ENCODE data around the gene CENPP. TPM values are rescaled to one million over a fixed set of nuclear protein-coding genes. Genes with fewer than 3 reads are reported as not detected.

Gene CENPP
- total RNA-seq, 1 donor: 5.4 TPM

DNA sequence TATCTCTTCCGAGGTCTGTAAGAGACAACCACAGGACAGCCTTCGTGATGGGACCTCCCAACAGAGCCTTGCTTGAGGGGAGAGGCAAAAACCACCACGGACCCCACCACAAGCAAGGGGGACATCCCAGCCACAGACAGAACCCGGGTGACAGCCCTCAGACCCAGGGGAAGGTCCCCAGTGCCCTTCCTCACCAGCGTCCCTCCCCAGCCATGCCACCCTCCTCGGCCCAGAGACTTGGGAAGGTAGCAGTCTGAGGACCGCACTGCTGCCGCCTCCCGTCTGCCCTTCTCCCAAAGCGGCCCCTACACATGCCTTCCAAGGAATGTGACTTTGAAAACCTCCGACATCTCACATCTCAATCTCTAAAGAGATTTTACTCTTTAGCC is 330.8 kb downstream of the CENPP start:
- TF ChIP-seq, protein P1, sequence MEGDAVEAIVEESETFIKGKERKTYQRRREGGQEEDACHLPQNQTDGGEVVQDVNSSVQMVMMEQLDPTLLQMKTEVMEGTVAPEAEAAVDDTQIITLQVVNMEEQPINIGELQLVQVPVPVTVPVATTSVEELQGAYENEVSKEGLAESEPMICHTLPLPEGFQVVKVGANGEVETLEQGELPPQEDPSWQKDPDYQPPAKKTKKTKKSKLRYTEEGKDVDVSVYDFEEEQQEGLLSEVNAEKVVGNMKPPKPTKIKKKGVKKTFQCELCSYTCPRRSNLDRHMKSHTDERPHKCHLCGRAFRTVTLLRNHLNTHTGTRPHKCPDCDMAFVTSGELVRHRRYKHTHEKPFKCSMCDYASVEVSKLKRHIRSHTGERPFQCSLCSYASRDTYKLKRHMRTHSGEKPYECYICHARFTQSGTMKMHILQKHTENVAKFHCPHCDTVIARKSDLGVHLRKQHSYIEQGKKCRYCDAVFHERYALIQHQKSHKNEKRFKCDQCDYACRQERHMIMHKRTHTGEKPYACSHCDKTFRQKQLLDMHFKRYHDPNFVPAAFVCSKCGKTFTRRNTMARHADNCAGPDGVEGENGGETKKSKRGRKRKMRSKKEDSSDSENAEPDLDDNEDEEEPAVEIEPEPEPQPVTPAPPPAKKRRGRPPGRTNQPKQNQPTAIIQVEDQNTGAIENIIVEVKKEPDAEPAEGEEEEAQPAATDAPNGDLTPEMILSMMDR (IDR thresholded peaks at IDR 0.05; ENCODE audit: extremely low read depth, low read depth, low read length): no peak
- peaks cover 25% of the 10 kb centered on the region for H3K4me1 ChIP-seq (ENCODE audit: insufficient read depth, low read length)
- no peak overlapping the region for H3K4me3 ChIP-seq (ENCODE audit: insufficient read depth, low read length)
- H4K20me1 ChIP-seq (ENCODE audit: insufficient read depth, low read length): peaks cover 47% of the 10 kb centered on the region
- DNase-seq (ENCODE audit: insufficient read length, low spot score, missing footprints): peak; percentile 48
- no peaks in the 10 kb centered on the region for H3K9me3 ChIP-seq (ENCODE audit: low read depth, low read length)
- no peaks in the 10 kb centered on the region for H3K27me3 ChIP-seq (ENCODE audit: insufficient read depth, low read length)
- H3K4me2 ChIP-seq (ENCODE audit: insufficient read depth, low read length): no peak overlapping the region
- no peak overlapping the region for H3K27ac ChIP-seq (ENCODE audit: low read depth, low read length)
- peaks cover 29% of the 10 kb centered on the region for H3K36me3 ChIP-seq (ENCODE audit: insufficient read depth, low read length)
- no peak overlapping the region for H2AFZ ChIP-seq (ENCODE audit: low read length)
- peaks cover 74% of the 10 kb centered on the region for H3K79me2 ChIP-seq (ENCODE audit: insufficient read depth, low read length)

DNA sequence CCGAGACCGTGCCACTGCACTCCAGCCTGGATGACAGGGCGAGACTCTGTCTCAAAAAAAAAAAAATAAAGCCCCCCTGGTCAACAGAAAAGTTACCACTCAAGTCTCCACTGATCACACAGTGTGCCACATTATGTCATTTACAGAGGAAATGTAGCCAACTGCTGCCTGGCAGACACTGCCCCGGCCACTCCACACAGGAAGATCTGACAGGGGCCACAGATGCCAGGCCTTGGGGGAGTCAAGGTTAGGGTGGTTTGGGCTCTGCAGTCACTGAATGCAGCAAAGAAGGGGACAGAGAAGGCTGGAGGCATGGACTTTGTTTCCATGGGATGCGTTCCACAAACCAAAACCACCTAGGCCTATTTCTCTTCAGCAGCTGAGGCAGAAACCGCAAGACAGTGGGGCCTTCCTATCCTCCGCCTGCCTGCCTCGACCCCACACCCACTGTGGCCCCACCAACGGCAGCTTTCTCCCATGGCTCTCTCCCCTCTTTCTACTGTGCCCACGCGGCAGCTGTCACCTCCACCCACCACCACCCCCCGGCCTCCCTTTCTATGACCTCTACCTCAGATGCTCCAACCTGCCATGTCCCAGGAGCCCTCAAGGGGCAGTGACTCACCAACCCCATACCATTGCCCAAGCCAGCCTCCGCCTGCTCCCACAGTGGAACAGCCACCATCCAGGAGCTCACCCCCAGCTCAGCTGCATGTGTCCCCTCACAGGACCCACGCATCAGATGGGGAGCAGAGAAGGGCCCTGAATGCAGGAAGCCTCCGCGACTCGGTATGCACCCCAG is 331.7 kb downstream of the CENPP start:
- peak; percentile 94 for DNase-seq (ENCODE audit: insufficient read length, low spot score, missing footprints)
- H3K4me2 ChIP-seq (ENCODE audit: insufficient read depth, low read length): no peak overlapping the region
- no peaks in the 10 kb centered on the region for H3K9me3 ChIP-seq (ENCODE audit: low read depth, low read length)
- H2AFZ ChIP-seq (ENCODE audit: low read length): no peak overlapping the region
- peaks cover 29% of the 10 kb centered on the region for H3K36me3 ChIP-seq (ENCODE audit: insufficient read depth, low read length)
- H4K20me1 ChIP-seq (ENCODE audit: insufficient read depth, low read length): peaks cover 55% of the 10 kb centered on the region
- TF ChIP-seq, protein P1 (IDR thresholded peaks at IDR 0.05; ENCODE audit: extremely low read depth, low read depth, low read length): no peak
- H3K4me3 ChIP-seq (ENCODE audit: insufficient read depth, low read length): no peak overlapping the region
- peaks cover 25% of the 10 kb centered on the region for H3K4me1 ChIP-seq (ENCODE audit: insufficient read depth, low read length)
- H3K27ac ChIP-seq (ENCODE audit: low read depth, low read length): peak overlapping the region; percentile 64
- H3K79me2 ChIP-seq (ENCODE audit: insufficient read depth, low read length): peaks cover 84% of the 10 kb centered on the region
- H3K27me3 ChIP-seq (ENCODE audit: insufficient read depth, low read length): no peaks in the 10 kb centered on the region

DNA sequence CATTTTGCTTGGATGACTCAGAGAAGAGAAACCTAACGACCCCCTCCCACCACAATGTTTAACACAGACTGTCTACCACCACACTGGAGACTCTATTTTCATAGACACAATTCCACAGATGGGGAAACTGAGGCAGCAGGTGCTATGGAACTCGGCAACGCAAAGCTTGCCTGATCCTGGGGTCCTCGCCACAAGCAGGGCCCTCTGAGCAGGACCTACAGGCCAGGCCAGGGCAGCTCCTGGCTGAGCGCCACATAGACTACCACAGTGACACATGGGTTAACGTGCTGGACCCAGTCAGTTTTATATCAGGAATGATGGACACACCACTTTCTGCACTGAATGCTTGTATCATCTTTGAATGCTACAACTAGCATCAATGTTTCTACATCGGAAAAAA is 332.4 kb downstream of the CENPP start:
- peaks cover 59% of the 10 kb centered on the region for H4K20me1 ChIP-seq (ENCODE audit: insufficient read depth, low read length)

DNA sequence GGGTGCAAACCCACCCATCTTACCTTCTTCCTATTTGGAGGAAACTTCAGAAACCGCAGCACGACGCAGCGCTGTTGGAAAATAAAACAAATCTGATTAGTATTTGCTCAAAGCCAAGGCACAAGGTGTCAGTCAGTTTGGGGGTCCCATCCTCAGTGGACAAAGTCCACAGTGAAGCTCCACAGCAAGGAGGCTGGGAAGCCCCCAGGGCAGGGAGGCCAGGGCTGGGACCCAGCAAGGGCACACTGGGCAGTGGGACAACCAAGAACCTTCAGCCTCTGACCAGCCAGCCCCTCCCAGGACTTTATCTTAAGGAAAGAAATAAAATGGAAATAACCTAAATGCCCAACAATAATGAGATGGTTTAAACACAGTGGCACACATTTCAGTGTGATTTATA is 332.9 kb downstream of the CENPP start:
- Histone ChIP-seq H3K4me3 (ENCODE audit: insufficient read depth, low read length) (no peak overlapping the region), H3K79me2 (ENCODE audit: insufficient read depth, low read length) (peaks cover 87% of the 10 kb centered on the region), H2AFZ (ENCODE audit: low read length) (no peak overlapping the region), H3K9me3 (ENCODE audit: low read depth, low read length) (no peaks in the 10 kb centered on the region), H4K20me1 (ENCODE audit: insufficient read depth, low read length) (peaks cover 58% of the 10 kb centered on the region), H3K4me2 (ENCODE audit: insufficient read depth, low read length) (no peak overlapping the region), H3K4me1 (ENCODE audit: insufficient read depth, low read length) (peaks cover 18% of the 10 kb centered on the region), H3K27ac (ENCODE audit: low read depth, low read length) (no peak overlapping the region), H3K27me3 (ENCODE audit: insufficient read depth, low read length) (no peaks in the 10 kb centered on the region), H3K36me3 (ENCODE audit: insufficient read depth, low read length) (peaks cover 30% of the 10 kb centered on the region)
- TF ChIP-seq, protein P1 (IDR thresholded peaks at IDR 0.05; ENCODE audit: extremely low read depth, low read depth, low read length): no peak
- DNase-seq (ENCODE audit: insufficient read length, low spot score, missing footprints): no peak

More for the DNA sequence above, 332.4 kb downstream of the CENPP start:
- peaks cover 85% of the 10 kb centered on the region for H3K79me2 ChIP-seq (ENCODE audit: insufficient read depth, low read length)
- H3K36me3 ChIP-seq (ENCODE audit: insufficient read depth, low read length): peaks cover 26% of the 10 kb centered on the region
- DNase-seq (ENCODE audit: insufficient read length, low spot score, missing footprints): no peak
- no peak overlapping the region for H2AFZ ChIP-seq (ENCODE audit: low read length)
- TF ChIP-seq, protein P1 (IDR thresholded peaks at IDR 0.05; ENCODE audit: extremely low read depth, low read depth, low read length): no peak
- H3K27me3 ChIP-seq (ENCODE audit: insufficient read depth, low read length): no peaks in the 10 kb centered on the region
- peaks cover 22% of the 10 kb centered on the region for H3K4me1 ChIP-seq (ENCODE audit: insufficient read depth, low read length)
- no peak overlapping the region for H3K4me3 ChIP-seq (ENCODE audit: insufficient read depth, low read length)
- peak overlapping the region; percentile 64 for H3K27ac ChIP-seq (ENCODE audit: low read depth, low read length)
- H3K4me2 ChIP-seq (ENCODE audit: insufficient read depth, low read length): no peak overlapping the region
- H3K9me3 ChIP-seq (ENCODE audit: low read depth, low read length): no peaks in the 10 kb centered on the region

All from osteoblast (primary cell).